Fibroblast of pulmonary artery (primary cell): ENCODE data around the gene ZFTA.

Experiments used
- DNase-seq: peaks from one replicate; pipeline ENCODE4 v3.0.0-alpha.2; 2010; ENCODE audit warnings: low read depth
- H3K4me3 ChIP-seq: replicated peaks from 2 replicates; pipeline ENCODE4 v1.5.1; 2011; ENCODE audit warnings: low read depth, mild to moderate bottlenecking, control low read depth, low read length, moderate library complexity
- TF ChIP-seq, protein P1 (sequence below): IDR thresholded peaks from 2 replicates; pipeline ENCODE4 v1.5.1; 2011; ENCODE audit warnings: mild to moderate bottlenecking, control low read depth, low read length, inconsistent platforms; ENCODE audit errors: missing control alignments

The ZFTA gene

DNA sequence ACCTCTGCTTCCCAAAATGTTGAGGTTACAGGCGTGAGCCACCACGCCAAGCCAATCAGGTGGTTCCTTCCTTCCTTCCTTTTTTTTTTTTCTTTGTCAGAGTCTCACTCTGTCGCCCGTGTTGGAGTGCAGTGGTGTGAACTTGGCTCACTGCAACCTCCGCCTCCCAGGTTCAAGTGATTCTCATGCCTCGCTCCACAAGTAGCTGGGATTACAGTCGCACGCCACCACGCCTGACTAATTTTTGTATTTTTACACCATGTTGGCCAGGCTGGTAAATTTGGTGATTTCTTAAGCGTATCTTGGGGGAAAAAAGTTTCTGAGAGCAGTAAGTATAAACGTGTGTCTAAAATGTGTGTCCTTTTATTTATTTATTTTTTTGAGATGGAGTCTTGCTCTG, 26.5 kb upstream of the ZFTA start:
- no peak for DNase-seq
- TF ChIP-seq, protein P1, sequence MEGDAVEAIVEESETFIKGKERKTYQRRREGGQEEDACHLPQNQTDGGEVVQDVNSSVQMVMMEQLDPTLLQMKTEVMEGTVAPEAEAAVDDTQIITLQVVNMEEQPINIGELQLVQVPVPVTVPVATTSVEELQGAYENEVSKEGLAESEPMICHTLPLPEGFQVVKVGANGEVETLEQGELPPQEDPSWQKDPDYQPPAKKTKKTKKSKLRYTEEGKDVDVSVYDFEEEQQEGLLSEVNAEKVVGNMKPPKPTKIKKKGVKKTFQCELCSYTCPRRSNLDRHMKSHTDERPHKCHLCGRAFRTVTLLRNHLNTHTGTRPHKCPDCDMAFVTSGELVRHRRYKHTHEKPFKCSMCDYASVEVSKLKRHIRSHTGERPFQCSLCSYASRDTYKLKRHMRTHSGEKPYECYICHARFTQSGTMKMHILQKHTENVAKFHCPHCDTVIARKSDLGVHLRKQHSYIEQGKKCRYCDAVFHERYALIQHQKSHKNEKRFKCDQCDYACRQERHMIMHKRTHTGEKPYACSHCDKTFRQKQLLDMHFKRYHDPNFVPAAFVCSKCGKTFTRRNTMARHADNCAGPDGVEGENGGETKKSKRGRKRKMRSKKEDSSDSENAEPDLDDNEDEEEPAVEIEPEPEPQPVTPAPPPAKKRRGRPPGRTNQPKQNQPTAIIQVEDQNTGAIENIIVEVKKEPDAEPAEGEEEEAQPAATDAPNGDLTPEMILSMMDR: no peak
- no peak overlapping the region for H3K4me3 ChIP-seq

DNA sequence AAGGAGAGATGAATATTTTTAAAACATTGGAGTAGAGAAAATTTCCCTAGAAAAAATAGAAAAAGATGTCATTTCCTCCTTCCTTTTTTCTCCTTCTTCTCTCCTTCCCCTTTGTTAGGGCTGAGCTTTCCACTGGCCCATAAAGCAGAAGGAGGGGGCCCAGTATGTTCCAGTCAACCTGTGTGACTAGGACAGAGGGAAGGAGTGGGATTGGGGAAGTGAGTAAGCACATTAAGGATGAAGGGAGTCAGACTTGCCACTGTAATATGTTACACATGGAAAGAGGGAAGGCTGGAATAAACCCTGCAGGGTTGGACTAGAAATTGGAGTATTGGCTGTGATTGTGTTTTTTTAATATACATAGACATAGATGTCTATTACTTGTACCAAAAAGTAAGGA, 24.6 kb upstream of the ZFTA start:
- no peak for DNase-seq
- H3K4me3 ChIP-seq: no peak overlapping the region
- TF ChIP-seq, protein P1: no peak

- DNase-seq: no peak
Measured at GRCh38 chr11:63791495-63792167, 23.1 kb upstream of the ZFTA start.

DNA sequence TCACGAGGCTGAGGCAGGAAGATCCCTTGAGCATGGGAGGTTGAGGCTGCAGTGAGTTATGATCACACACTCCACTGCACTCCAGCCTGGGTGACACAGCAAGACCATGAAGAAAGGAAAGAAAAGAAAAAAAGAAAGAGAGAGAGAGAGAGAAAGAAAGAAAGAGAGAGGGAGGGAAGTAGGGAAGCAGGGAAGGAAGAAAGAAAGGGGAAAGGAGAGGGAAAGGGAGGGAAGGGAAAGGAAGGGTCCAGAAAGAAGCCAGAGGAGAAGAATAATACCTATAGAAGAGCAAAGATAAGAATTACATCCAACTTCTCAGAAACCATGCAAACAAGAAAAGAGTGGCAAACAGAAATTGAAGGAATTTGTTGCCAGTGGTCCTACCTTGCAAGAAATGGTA, 17.2 kb upstream of the ZFTA start:
- no peak for DNase-seq
- no peak overlapping the region for H3K4me3 ChIP-seq
- TF ChIP-seq, protein P1: no peak

More at GRCh38 chr11:63791495-63792167, 23.1 kb upstream of the ZFTA start:
- TF ChIP-seq, protein P1: no peak
- no peak overlapping the region for H3K4me3 ChIP-seq

- DNase-seq: no peak
- TF ChIP-seq, protein P1: no peak
- H3K4me3 ChIP-seq: no peak overlapping the region
Measured at GRCh38 chr11:63783925-63784592, 15.5 kb upstream of the ZFTA start.

GRCh38 chr11:63782749-63783148, 14.2 kb upstream of the ZFTA start:
- DNase-seq: no peak
- TF ChIP-seq, protein P1: no peak
- no peak overlapping the region for H3K4me3 ChIP-seq
